Measurements from ENCODE around the gene AZIN2.

The AZIN2 gene

DNA sequence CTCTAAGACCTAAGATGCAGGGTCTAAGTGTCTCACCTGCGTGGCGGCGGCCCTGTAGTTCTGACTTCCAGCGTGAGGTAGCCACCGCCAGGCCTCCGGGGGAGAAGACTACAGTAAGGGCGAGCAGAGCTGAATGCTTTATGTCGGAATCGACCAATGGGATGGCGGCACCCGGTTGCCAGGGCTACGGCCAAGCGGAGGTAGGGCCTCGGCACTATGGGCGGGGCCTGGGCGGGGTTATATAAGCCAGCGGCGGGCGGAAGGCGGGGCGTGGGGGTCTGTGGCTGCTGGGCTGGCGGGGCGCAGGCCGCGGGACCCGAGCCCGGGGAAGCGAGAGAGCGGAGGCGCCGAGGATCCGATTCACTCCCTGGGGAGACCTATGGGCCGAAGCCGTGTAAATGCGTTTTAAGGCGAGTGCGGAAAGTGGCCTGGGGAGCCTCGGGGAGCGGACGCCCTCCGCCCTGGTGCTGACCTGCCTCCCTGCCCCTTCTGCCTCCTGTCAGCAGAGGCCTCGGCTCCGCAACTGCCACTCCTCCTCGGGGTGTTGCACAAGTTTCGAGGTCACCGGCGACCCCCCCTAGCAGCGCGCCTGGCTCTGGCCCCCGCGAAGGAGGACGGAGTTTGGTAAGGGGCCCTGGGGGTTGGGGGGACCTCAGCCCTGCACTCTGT lies at the start of gene AZIN2:
AZIN2 (plus strand) TSS at position 269 of the 669 bp plus-strand sequence. CDS start 1,097 bp downstream, outside the sequence.
- Histone ChIP-seq H3K36me3 (ENCODE audit: control insufficient read depth, insufficient read depth, low read length) (no peaks in the 10 kb centered on the region), H3K4me1 (ENCODE audit: control insufficient read depth, insufficient read depth, low read length) (peaks cover 10% of the 10 kb centered on the region), H3K4me3 (ENCODE audit: low read length) (peak within 1 kb of the TSS; percentile 98), H3K27me3 (ENCODE audit: control insufficient read depth, insufficient read depth, low read length) (no peaks in the 10 kb centered on the region), H3K27ac (ENCODE audit: low read depth, low read length) (no peak within 1 kb of the TSS), H3K9ac (ENCODE audit: low read length) (peak within 1 kb of the TSS; percentile 95)

- no peaks in the 10 kb centered on the region for H3K27me3 ChIP-seq (ENCODE audit: control insufficient read depth, insufficient read depth, low read length)
- no peak overlapping the region for H3K27ac ChIP-seq (ENCODE audit: low read depth, low read length)
- no peak overlapping the region for H3K4me3 ChIP-seq (ENCODE audit: low read length)
- H3K36me3 ChIP-seq (ENCODE audit: control insufficient read depth, insufficient read depth, low read length) = no peaks in the 10 kb centered on the region
- no peak overlapping the region for H3K9ac ChIP-seq (ENCODE audit: low read length)
- peaks cover 5% of the 10 kb centered on the region for H3K4me1 ChIP-seq (ENCODE audit: control insufficient read depth, insufficient read depth, low read length)
Observed at GRCh38 chr1:33031506-33031905, 49.4 kb upstream of the AZIN2 start.

DNA sequence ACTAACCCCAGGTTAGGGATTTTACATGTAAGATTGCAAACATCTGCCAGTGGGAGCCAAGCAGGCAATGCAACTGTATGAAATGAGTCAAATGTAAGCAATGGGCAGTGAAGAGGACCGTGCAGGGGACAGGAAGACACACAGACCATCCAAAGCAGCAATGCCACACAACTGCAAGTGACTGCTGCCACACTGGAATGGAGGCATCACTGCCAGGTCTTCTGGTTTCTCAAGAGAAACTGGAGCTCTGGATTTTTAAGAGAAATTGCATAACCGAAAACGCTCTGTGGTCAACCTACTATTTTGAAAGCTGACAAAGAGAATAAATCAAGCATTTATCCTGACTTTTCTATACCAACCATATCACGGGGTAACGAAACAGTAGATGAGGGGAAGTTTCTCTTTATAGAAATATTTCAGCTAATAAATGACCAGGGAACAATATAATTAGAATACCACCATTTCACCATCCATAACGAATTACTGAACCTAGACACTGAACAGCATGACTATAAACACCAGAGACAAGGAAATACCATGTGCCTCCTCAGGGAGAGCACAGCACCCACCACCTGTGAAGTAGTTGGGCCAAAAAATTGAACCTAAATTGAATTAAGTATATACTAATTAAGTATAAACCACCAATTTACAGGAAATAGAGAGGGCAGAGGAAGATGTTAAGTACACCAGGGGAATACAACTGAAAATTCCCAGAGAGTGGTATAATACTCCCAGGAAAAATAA lies 48.7 kb upstream of the AZIN2 start:
- no peaks in the 10 kb centered on the region for H3K27me3 ChIP-seq (ENCODE audit: control insufficient read depth, insufficient read depth, low read length)
- H3K9ac ChIP-seq (ENCODE audit: low read length) = no peak overlapping the region
- no peak overlapping the region for H3K4me3 ChIP-seq (ENCODE audit: low read length)
- peaks cover 5% of the 10 kb centered on the region for H3K4me1 ChIP-seq (ENCODE audit: control insufficient read depth, insufficient read depth, low read length)
- no peaks in the 10 kb centered on the region for H3K36me3 ChIP-seq (ENCODE audit: control insufficient read depth, insufficient read depth, low read length)
- H3K27ac ChIP-seq (ENCODE audit: low read depth, low read length) = no peak overlapping the region

- Histone ChIP-seq H3K27me3 (ENCODE audit: control insufficient read depth, insufficient read depth, low read length) (no peaks in the 10 kb centered on the region), H3K27ac (ENCODE audit: low read depth, low read length) (peak overlapping the region; percentile 70), H3K4me1 (ENCODE audit: control insufficient read depth, insufficient read depth, low read length) (peaks cover 5% of the 10 kb centered on the region), H3K9ac (ENCODE audit: low read length) (peak overlapping the region; percentile 82), H3K4me3 (ENCODE audit: low read length) (peak overlapping the region; percentile 92), H3K36me3 (ENCODE audit: control insufficient read depth, insufficient read depth, low read length) (no peaks in the 10 kb centered on the region)
Observed at GRCh38 chr1:33036051-33036525, 44.9 kb upstream of the AZIN2 start.

GRCh38 chr1:33036526-33037503 lies 44.1 kb upstream of the AZIN2 start, which contains the start of gene AK2:
Gene AK2 (minus strand): TSS chr1:33036883. CDS start chr1:33036828, 55 bp downstream.
- H3K9ac ChIP-seq (ENCODE audit: low read length) = peak within 1 kb of the TSS; percentile 82
- peaks cover 5% of the 10 kb centered on the region for H3K4me1 ChIP-seq (ENCODE audit: control insufficient read depth, insufficient read depth, low read length)
- H3K36me3 ChIP-seq (ENCODE audit: control insufficient read depth, insufficient read depth, low read length) = no peaks in the 10 kb centered on the region

GRCh38 chr1:33039840-33040239 lies 41.1 kb upstream of the AZIN2 start:
- no peaks in the 10 kb centered on the region for H3K36me3 ChIP-seq (ENCODE audit: control insufficient read depth, insufficient read depth, low read length)
- no peaks in the 10 kb centered on the region for H3K27me3 ChIP-seq (ENCODE audit: control insufficient read depth, insufficient read depth, low read length)
- H3K9ac ChIP-seq (ENCODE audit: low read length) = no peak overlapping the region
- no peak overlapping the region for H3K27ac ChIP-seq (ENCODE audit: low read depth, low read length)
- no peak overlapping the region for H3K4me3 ChIP-seq (ENCODE audit: low read length)
- H3K4me1 ChIP-seq (ENCODE audit: control insufficient read depth, insufficient read depth, low read length) = peaks cover 5% of the 10 kb centered on the region

More at GRCh38 chr1:33036526-33037503, 44.1 kb upstream of the AZIN2 start, which contains the start of gene AK2:
- peak within 1 kb of the TSS; percentile 70 for H3K27ac ChIP-seq (ENCODE audit: low read depth, low read length)
- peak within 1 kb of the TSS; percentile 92 for H3K4me3 ChIP-seq (ENCODE audit: low read length)
- H3K27me3 ChIP-seq (ENCODE audit: control insufficient read depth, insufficient read depth, low read length) = no peaks in the 10 kb centered on the region

DNA sequence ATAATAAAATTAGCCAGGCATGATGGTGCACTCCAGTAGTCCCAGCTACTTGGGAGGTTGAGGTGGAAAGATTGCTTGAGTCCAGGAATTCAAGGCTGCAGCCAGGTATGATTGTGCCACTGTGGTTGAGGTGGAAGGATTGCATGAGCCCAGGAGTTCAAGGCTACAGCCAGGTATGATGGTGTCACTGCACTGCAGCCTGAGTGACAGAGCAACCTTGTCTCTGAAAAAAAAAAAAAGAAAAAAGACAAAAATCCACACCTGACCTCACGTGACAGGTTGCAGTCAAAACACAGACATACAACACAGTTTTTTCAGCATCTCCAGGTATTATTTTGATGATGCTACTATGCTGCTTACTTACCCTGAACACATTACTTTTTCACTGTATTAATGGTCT lies 39.9 kb upstream of the AZIN2 start:
- Histone ChIP-seq H3K9ac (ENCODE audit: low read length) (no peak overlapping the region), H3K4me3 (ENCODE audit: low read length) (no peak overlapping the region), H3K27me3 (ENCODE audit: control insufficient read depth, insufficient read depth, low read length) (no peaks in the 10 kb centered on the region), H3K27ac (ENCODE audit: low read depth, low read length) (no peak overlapping the region), H3K4me1 (ENCODE audit: control insufficient read depth, insufficient read depth, low read length) (peaks cover 3% of the 10 kb centered on the region), H3K36me3 (ENCODE audit: control insufficient read depth, insufficient read depth, low read length) (no peaks in the 10 kb centered on the region)

- Histone ChIP-seq H3K9ac (ENCODE audit: low read length) (no peak overlapping the region), H3K27ac (ENCODE audit: low read depth, low read length) (no peak overlapping the region), H3K4me1 (ENCODE audit: control insufficient read depth, insufficient read depth, low read length) (no peaks in the 10 kb centered on the region), H3K27me3 (ENCODE audit: control insufficient read depth, insufficient read depth, low read length) (no peaks in the 10 kb centered on the region), H3K36me3 (ENCODE audit: control insufficient read depth, insufficient read depth, low read length) (no peaks in the 10 kb centered on the region), H3K4me3 (ENCODE audit: low read length) (no peak overlapping the region)
Observed at GRCh38 chr1:33042831-33043230, 38.1 kb upstream of the AZIN2 start.

DNA sequence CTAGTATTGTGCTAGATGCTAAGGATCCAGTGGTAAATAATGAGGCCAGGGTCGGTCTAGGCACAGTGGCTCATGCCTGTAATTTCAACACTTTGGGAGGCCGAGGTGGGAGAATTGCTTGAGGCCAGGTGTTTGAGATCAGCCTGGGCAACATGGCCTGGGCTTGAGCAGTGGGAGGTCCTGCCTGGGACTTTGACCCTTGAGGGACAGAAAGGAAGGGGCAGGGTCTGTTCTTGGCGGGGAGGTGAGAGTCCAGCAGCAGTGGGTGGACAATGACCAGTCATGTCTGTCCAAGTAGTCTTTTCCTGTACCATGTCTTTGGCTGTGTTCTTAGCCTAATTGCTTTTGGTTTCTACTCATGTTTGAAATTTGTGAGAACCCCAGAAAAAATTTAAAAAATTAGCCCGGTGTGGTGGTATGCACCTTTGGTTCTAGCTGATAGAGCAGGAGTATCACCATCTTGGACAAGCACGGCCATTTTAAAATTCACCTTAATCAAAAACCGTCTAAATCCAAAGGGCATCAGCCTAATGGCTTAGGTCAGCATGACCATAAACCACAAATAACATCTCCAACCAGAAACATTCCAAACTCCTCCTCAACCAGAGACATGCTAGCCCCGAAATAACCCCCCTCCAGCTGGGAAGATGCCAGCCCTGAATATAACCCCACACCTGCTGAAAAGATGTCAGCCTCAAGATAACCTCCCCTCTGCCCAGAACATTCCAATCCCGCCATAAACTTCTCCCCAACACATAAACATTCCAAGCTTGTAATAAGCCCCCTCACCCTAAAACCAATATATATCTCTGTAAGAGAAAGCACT lies 37.5 kb upstream of the AZIN2 start:
- H3K27ac ChIP-seq (ENCODE audit: low read depth, low read length) = no peak overlapping the region
- no peak overlapping the region for H3K9ac ChIP-seq (ENCODE audit: low read length)
- no peaks in the 10 kb centered on the region for H3K27me3 ChIP-seq (ENCODE audit: control insufficient read depth, insufficient read depth, low read length)
- H3K36me3 ChIP-seq (ENCODE audit: control insufficient read depth, insufficient read depth, low read length) = no peaks in the 10 kb centered on the region
- H3K4me3 ChIP-seq (ENCODE audit: low read length) = no peak overlapping the region
- no peaks in the 10 kb centered on the region for H3K4me1 ChIP-seq (ENCODE audit: control insufficient read depth, insufficient read depth, low read length)

DNA sequence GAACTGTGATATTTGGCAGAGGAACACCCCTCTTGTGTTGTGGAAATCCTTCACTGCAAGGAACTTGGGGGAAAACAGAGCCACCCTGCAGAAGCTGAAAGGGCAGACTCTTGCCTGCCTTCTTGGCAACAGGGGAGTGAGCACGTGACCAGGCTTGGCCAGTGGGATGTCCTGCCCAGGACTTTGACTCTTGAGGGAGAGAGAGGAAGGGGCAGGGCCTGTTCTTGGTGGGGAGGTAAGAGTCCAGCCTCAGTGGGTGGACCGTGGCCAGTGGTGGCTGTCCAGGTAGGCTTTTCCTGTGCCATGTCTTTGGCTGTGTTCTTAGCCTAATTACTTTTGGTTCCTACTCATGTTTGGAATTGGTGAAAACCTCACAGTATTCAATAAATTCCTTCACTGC lies 35.7 kb upstream of the AZIN2 start:
- H3K27me3 ChIP-seq (ENCODE audit: control insufficient read depth, insufficient read depth, low read length) = no peaks in the 10 kb centered on the region
- H3K9ac ChIP-seq (ENCODE audit: low read length) = no peak overlapping the region
- H3K4me1 ChIP-seq (ENCODE audit: control insufficient read depth, insufficient read depth, low read length) = no peaks in the 10 kb centered on the region
- H3K36me3 ChIP-seq (ENCODE audit: control insufficient read depth, insufficient read depth, low read length) = no peaks in the 10 kb centered on the region
- no peak overlapping the region for H3K4me3 ChIP-seq (ENCODE audit: low read length)
- H3K27ac ChIP-seq (ENCODE audit: low read depth, low read length) = no peak overlapping the region

DNA sequence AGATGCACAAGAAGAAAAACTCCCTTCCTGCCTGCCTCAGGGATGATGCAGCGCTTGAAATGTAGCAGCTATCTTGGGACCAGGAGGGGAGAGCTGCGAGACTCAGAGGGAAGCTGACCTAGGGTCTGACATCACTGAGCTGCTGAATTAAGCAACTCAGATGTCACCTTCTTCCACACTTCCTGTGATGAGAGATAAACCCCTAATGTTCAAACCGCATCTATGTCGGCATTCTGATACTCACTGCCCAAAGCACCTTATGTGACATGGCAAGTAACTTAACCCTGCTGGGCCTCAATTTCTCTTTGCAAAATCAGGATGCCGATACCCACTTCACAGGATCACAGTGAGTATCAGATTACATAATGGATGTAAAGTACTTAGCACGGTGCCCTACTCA lies 35.1 kb upstream of the AZIN2 start:
- no peaks in the 10 kb centered on the region for H3K4me1 ChIP-seq (ENCODE audit: control insufficient read depth, insufficient read depth, low read length)
- H3K27ac ChIP-seq (ENCODE audit: low read depth, low read length) = no peak overlapping the region
- H3K4me3 ChIP-seq (ENCODE audit: low read length) = no peak overlapping the region
- H3K27me3 ChIP-seq (ENCODE audit: control insufficient read depth, insufficient read depth, low read length) = no peaks in the 10 kb centered on the region
- H3K9ac ChIP-seq (ENCODE audit: low read length) = no peak overlapping the region
- no peaks in the 10 kb centered on the region for H3K36me3 ChIP-seq (ENCODE audit: control insufficient read depth, insufficient read depth, low read length)

Data from rectal smooth muscle tissue (tissue), 1 donor.